Measurements from ENCODE around the gene PAK5.

Gene PAK5

DNA sequence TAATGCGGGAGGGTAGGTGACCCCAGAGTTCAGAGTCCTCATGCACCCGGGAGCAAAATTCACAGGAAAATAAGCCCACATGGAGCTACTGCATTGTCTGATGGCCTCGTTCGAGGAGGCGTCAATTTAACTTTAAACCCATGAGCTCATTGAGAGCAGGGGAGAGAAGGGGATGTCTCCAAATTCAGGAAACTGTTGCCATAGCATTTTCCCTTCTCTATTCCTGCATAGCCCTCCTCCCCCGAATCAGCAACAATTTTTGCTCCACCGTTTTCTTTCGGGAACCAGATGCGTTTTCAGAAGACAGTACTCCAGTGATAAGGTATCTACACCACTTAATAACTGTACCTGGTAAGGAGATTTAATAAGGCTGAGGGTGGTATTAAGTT, 324.8 kb downstream of the PAK5 start:
- TF ChIP-seq SIN3A (IDR thresholded peaks at IDR 0.05; ENCODE audit: borderline replicate concordance, insufficient read depth, low read length) (no peak), TAF1 (IDR thresholded peaks at IDR 0.05; ENCODE audit: borderline replicate concordance, insufficient read depth, low read length) (no peak), FOXP2 (optimal IDR thresholded peaks at IDR 0.05; ENCODE audit: borderline replicate concordance, extremely low read depth, extremely low read length, insufficient read depth) (no peak), REST (IDR thresholded peaks at IDR 0.05; ENCODE audit: insufficient read depth in 1 of 2, low read depth in 2 of 2, low read length in 2 of 2) (no peak), POLR2AphosphoS5 (IDR thresholded peaks at IDR 0.05; ENCODE audit: low read depth, low read length) (no peak)

- TF ChIP-seq SIN3A (IDR thresholded peaks at IDR 0.05; ENCODE audit: borderline replicate concordance, insufficient read depth, low read length) = no peak
- TF ChIP-seq FOXP2 (optimal IDR thresholded peaks at IDR 0.05; ENCODE audit: borderline replicate concordance, extremely low read depth, extremely low read length, insufficient read depth) = no peak
- no peak for TF ChIP-seq REST (IDR thresholded peaks at IDR 0.05; ENCODE audit: insufficient read depth in 1 of 2, low read depth in 2 of 2, low read length in 2 of 2)
- no peak for TF ChIP-seq POLR2AphosphoS5 (IDR thresholded peaks at IDR 0.05; ENCODE audit: low read depth, low read length)
- TF ChIP-seq TAF1 (IDR thresholded peaks at IDR 0.05; ENCODE audit: borderline replicate concordance, insufficient read depth, low read length) = no peak
Observed at GRCh38 chr20:9510911-9511310, 328.0 kb downstream of the PAK5 start.

DNA sequence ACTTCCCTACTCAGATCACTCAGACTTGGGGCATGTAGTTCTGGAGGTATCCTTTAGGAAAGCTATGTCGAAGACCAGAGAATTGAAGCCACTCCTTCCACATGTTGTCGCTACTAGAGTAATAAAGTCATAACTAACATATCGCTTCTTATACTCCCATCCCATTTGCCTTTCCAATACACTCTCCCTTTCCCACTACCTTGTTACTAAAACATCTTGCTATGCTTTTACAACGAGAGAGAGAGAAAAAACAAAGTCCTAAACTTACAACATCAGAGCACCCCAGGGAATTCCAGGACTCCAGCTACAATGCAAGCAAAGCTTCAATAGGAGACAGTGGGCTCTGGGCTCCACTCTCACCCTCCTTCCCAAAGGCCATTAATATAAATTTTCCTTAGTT, 329.6 kb downstream of the PAK5 start:
- TF ChIP-seq SIN3A (IDR thresholded peaks at IDR 0.05; ENCODE audit: borderline replicate concordance, insufficient read depth, low read length) (no peak), POLR2AphosphoS5 (IDR thresholded peaks at IDR 0.05; ENCODE audit: low read depth, low read length) (no peak), TAF1 (IDR thresholded peaks at IDR 0.05; ENCODE audit: borderline replicate concordance, insufficient read depth, low read length) (no peak), REST (IDR thresholded peaks at IDR 0.05; ENCODE audit: insufficient read depth in 1 of 2, low read depth in 2 of 2, low read length in 2 of 2) (no peak), FOXP2 (optimal IDR thresholded peaks at IDR 0.05; ENCODE audit: borderline replicate concordance, extremely low read depth, extremely low read length, insufficient read depth) (no peak)

- TF ChIP-seq REST (IDR thresholded peaks at IDR 0.05; ENCODE audit: insufficient read depth in 1 of 2, low read depth in 2 of 2, low read length in 2 of 2) = no peak
- no peak for TF ChIP-seq POLR2AphosphoS5 (IDR thresholded peaks at IDR 0.05; ENCODE audit: low read depth, low read length)
- no peak for TF ChIP-seq FOXP2 (optimal IDR thresholded peaks at IDR 0.05; ENCODE audit: borderline replicate concordance, extremely low read depth, extremely low read length, insufficient read depth)
- TF ChIP-seq SIN3A (IDR thresholded peaks at IDR 0.05; ENCODE audit: borderline replicate concordance, insufficient read depth, low read length) = no peak
- TF ChIP-seq TAF1 (IDR thresholded peaks at IDR 0.05; ENCODE audit: borderline replicate concordance, insufficient read depth, low read length) = no peak
Observed at GRCh38 chr20:9508696-9509178, 330.1 kb downstream of the PAK5 start.

DNA sequence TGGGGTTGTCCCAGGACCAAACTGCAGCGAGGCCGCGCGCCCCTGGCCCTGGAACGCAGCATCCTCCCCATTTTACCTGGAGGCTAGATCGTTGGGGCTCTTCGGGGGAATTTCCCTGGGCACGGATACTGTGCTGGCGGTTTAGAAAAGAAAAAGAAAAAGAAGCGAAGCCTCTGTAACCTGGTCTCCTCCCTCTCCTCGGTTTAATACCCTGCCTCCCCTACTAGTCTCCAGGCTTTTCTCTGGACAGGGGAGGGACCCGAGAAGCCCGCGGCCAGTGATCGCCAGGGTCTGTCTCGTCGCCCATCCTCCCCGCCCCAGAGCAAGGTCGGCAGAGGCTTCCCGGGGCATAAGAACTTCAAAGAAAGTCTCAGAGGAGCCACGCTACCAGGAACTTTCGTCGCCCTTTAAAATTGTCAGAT, 330.6 kb downstream of the PAK5 start:
- no peak for TF ChIP-seq TAF1 (IDR thresholded peaks at IDR 0.05; ENCODE audit: borderline replicate concordance, insufficient read depth, low read length)

All from PFSK-1 (cell line).